ENCODE results near the gene SPATC1L. TPM values are rescaled to one million over a fixed set of nuclear protein-coding genes. Genes with fewer than 3 reads are reported as not detected.

The SPATC1L gene
- total RNA-seq, 2 donors from 2014 or later, result 29.5 to 31.9 TPM

DNA sequence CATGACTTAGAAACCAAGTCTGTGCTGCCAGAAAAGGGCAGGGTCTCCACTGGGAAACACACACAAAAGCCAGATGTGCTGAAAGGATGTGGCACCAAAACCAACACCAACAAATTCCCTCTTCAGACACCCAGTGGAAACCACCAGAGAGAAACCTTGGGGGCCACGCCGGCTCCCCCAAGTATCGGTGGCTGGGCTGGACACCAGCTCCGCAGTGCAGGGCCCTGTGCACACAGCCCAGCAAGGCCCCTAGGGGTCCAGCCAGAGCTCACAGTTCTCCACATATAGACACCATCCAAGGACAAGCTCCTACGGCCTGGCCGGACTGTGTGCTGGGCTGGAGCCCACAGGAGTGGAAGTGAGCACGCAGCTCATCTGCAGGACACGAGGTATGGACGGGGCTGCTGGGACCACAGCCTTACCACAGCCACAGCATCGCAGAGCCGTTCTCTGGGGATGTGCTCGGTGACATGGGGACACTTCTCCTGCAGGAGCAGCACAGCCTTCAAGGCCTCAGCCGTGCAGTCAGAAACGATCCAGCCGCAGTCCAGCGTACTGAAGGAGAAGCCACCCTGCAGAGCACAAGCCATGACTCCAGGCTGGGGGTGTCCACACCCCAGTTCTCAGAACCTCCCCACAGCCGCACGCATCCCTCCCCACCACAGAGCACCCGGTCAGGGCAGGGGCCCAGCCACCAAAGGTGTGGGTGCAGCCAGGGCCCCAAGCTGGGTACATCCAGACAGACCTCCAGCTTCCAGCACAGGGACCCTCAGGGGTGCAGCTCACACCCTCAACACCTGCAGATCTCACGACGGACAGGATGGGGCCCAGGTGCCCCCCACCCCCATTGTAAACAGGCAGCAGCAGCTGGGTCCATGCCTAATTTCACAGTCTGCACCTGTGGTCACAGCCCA lies 23.0 kb upstream of the SPATC1L start:
- Histone ChIP-seq H3K27ac (ENCODE audit: low read depth, low read length) (no peak overlapping the region), H3K27me3 (ENCODE audit: control insufficient read depth, insufficient read depth, low read length, poor library complexity, severe bottlenecking) (no peaks in the 10 kb centered on the region), H3K4me1 (ENCODE audit: control insufficient read depth, insufficient read depth, low read length) (no peaks in the 10 kb centered on the region), H3K4me3 (ENCODE audit: low read length) (no peak overlapping the region), H3K36me3 (ENCODE audit: control insufficient read depth, insufficient read depth, low read length) (peaks cover 48% of the 10 kb centered on the region), H3K9ac (ENCODE audit: extremely low read depth, low read length, poor library complexity, severe bottlenecking) (no peak overlapping the region), H3K9me3 (ENCODE audit: control insufficient read depth, low read length) (no peaks in the 10 kb centered on the region)
- Mint-ChIP-seq H3K27me3 (ENCODE audit: insufficient read depth) (no peaks in the 10 kb centered on the region), H3K4me3 (no peak overlapping the region), H3K27ac (no peak overlapping the region), H3K36me3 (ENCODE audit: low read depth) (peaks cover 47% of the 10 kb centered on the region), H3K4me1 (no peaks in the 10 kb centered on the region), H3K9me3 (no peaks in the 10 kb centered on the region)
- TF ChIP-seq, protein P1, sequence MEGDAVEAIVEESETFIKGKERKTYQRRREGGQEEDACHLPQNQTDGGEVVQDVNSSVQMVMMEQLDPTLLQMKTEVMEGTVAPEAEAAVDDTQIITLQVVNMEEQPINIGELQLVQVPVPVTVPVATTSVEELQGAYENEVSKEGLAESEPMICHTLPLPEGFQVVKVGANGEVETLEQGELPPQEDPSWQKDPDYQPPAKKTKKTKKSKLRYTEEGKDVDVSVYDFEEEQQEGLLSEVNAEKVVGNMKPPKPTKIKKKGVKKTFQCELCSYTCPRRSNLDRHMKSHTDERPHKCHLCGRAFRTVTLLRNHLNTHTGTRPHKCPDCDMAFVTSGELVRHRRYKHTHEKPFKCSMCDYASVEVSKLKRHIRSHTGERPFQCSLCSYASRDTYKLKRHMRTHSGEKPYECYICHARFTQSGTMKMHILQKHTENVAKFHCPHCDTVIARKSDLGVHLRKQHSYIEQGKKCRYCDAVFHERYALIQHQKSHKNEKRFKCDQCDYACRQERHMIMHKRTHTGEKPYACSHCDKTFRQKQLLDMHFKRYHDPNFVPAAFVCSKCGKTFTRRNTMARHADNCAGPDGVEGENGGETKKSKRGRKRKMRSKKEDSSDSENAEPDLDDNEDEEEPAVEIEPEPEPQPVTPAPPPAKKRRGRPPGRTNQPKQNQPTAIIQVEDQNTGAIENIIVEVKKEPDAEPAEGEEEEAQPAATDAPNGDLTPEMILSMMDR (conservative IDR thresholded peaks at IDR 0.05), result no peak
- no peak for DNase-seq
- WGBS, 2 experiments (ENCODE audit: insufficient coverage in 1 of 2, insufficient read length in 1 of 2), result 93 to 98% methylated on average over 16 to 21 of the region's 21 CpGs

DNA sequence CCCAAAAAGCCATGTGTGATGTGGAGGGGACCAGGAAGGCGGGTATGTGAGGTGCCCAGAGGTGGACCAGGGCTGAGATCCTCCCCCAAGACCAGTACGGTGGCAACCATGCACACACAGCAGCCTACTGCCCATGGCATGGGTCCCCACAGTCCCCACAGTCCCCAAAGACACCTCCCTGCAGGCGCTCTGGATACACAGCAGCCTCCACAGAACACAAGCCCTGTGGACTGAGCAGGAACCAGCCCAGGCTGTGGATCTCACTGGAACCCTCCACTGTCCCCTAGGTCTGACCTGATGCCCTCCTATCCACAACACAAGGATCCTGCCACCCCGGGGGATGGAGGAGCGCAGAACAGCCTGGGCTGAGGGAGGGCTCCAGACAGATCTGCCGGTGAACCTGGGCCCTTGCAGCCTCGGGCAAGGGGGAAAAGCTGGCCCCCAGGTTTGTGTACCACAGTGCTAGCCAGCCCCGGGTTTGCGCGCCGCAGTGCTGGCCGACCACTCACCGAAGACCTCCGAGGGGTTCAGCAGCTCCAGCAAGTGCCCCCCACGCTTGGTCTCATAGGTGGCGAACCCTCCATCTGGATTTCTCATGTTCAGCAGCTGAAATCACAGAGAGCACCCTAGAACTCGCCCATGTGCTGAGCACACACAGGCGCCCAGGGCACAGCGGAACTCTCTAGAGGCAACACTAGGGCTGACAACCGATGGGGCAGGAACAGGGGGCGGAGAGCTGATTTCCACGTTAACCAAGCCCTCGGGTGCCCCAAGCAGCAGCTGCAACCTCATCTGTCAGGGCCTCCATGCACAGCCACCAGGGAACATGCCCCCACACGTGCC lies 22.1 kb upstream of the SPATC1L start:
- no peak overlapping the region for H3K4me3 ChIP-seq (ENCODE audit: low read length)
- no peaks in the 10 kb centered on the region for H3K4me1 ChIP-seq (ENCODE audit: control insufficient read depth, insufficient read depth, low read length)
- H3K9me3 Mint-ChIP-seq, result no peaks in the 10 kb centered on the region
- H3K4me1 Mint-ChIP-seq, result no peaks in the 10 kb centered on the region
- H3K9me3 ChIP-seq (ENCODE audit: control insufficient read depth, low read length), result no peaks in the 10 kb centered on the region
- WGBS, 2 experiments (ENCODE audit: insufficient coverage in 1 of 2, insufficient read length in 1 of 2), result 94 to 95% methylated on average over 16 to 24 of the region's 24 CpGs
- no peak overlapping the region for H3K27ac Mint-ChIP-seq
- H3K27me3 ChIP-seq (ENCODE audit: control insufficient read depth, insufficient read depth, low read length, poor library complexity, severe bottlenecking), result no peaks in the 10 kb centered on the region
- no peak overlapping the region for H3K9ac ChIP-seq (ENCODE audit: extremely low read depth, low read length, poor library complexity, severe bottlenecking)
- DNase-seq, result no peak
- H3K36me3 Mint-ChIP-seq (ENCODE audit: low read depth), result peaks cover 46% of the 10 kb centered on the region
- peaks cover 48% of the 10 kb centered on the region for H3K36me3 ChIP-seq (ENCODE audit: control insufficient read depth, insufficient read depth, low read length)
- no peaks in the 10 kb centered on the region for H3K27me3 Mint-ChIP-seq (ENCODE audit: insufficient read depth)
- H3K4me3 Mint-ChIP-seq, result no peak overlapping the region
- H3K27ac ChIP-seq (ENCODE audit: low read depth, low read length), result no peak overlapping the region
- TF ChIP-seq, protein P1 (conservative IDR thresholded peaks at IDR 0.05), result no peak

DNA sequence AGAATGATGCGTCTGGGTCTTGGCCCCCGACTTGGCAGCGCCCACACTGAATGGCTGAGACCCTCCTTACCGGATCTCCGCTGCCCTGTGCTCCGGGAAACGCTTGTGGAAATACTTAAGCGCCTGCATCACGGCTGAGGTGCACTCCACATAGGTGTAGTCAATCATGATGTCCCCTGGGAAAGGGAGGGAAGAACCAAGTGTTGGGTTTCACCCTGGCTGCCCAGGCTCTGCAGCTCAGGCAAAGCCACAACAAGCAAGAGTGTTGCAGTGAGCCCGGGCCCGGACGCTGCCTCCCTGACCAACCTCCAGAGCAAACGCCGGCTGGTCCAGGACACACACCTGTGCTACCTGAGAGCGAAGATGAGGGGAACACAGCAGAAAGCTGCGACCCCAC lies 21.5 kb upstream of the SPATC1L start:
- Histone ChIP-seq H3K27me3 (ENCODE audit: control insufficient read depth, insufficient read depth, low read length, poor library complexity, severe bottlenecking) (no peaks in the 10 kb centered on the region), H3K4me3 (ENCODE audit: low read length) (no peak overlapping the region), H3K9ac (ENCODE audit: extremely low read depth, low read length, poor library complexity, severe bottlenecking) (no peak overlapping the region), H3K9me3 (ENCODE audit: control insufficient read depth, low read length) (no peaks in the 10 kb centered on the region), H3K36me3 (ENCODE audit: control insufficient read depth, insufficient read depth, low read length) (peaks cover 49% of the 10 kb centered on the region), H3K27ac (ENCODE audit: low read depth, low read length) (no peak overlapping the region), H3K4me1 (ENCODE audit: control insufficient read depth, insufficient read depth, low read length) (no peaks in the 10 kb centered on the region)
- no peaks in the 10 kb centered on the region for H3K4me1 Mint-ChIP-seq
- no peak for DNase-seq
- TF ChIP-seq, protein P1 (conservative IDR thresholded peaks at IDR 0.05), result no peak
- H3K27ac Mint-ChIP-seq, result no peak overlapping the region
- no peaks in the 10 kb centered on the region for H3K9me3 Mint-ChIP-seq
- H3K4me3 Mint-ChIP-seq, result no peak overlapping the region
- peaks cover 46% of the 10 kb centered on the region for H3K36me3 Mint-ChIP-seq (ENCODE audit: low read depth)
- no peaks in the 10 kb centered on the region for H3K27me3 Mint-ChIP-seq (ENCODE audit: insufficient read depth)
- WGBS, 2 experiments (ENCODE audit: insufficient coverage in 1 of 2, insufficient read length in 1 of 2), result 95 to 96% methylated on average over 16 of the region's 16 CpGs
